Hepatocyte (in vitro differentiated cells): ENCODE results near the gene DLGAP4. TPM values are rescaled to one million over a fixed set of nuclear protein-coding genes. Genes with fewer than 3 reads are reported as not detected.
"Not testable (repeated sequence)": the region's sequence is repeated elsewhere in the genome, so short reads cannot be mapped to it uniquely, and the experiment has no call there.

Experiments
- DNase-seq: peaks from one replicate; pipeline ENCODE4 v3.0.0-alpha.2; 2016; ENCODE audit warnings: low spot score
- H2AFZ ChIP-seq: fragments of 200-600 bp; sonication (generic); 2 replicates; pipeline ENCODE4 v1.6.0; 2016; ENCODE audit warnings: antibody characterized with exemption, mild to moderate bottlenecking
- H3K27ac ChIP-seq: fragments of 200-600 bp; sonication (generic); 2 replicates; pipeline ENCODE4 v1.5.1; 2016; ENCODE audit warnings: mild to moderate bottlenecking
- H3K27me3 ChIP-seq: fragments of 200-600 bp; sonication (generic); 2 replicates; pipeline ENCODE4 v1.6.1; 2016
- H3K36me3 ChIP-seq: fragments of 200-600 bp; sonication (generic); replicated peaks from 2 replicates; pipeline ENCODE4 v1.5.1; 2016; ENCODE audit warnings: low read depth; ENCODE audit not compliant: insufficient read depth
- H3K4me1 ChIP-seq: fragments of 200-600 bp; sonication (generic); 2 replicates; pipeline ENCODE4 v1.5.1; 2016; ENCODE audit warnings: mild to moderate bottlenecking, moderate library complexity; ENCODE audit not compliant: insufficient read depth
- H3K4me2 ChIP-seq: fragments of 200-600 bp; sonication (generic); 2 replicates; pipeline ENCODE4 v1.6.0; 2016
- H3K4me3 ChIP-seq: fragments of 200-600 bp; sonication (generic); 2 replicates; pipeline ENCODE4 v1.5.1; 2016; ENCODE audit warnings: mild to moderate bottlenecking
- H3K79me2 ChIP-seq: fragments of 200-600 bp; sonication (generic); 2 replicates; pipeline ENCODE4 v1.6.0; 2017; ENCODE audit warnings: mild to moderate bottlenecking
- H3K9me2 ChIP-seq: fragments of 200-600 bp; sonication (generic); replicated peaks from 2 replicates; pipeline ENCODE4 v1.6.0; 2017; ENCODE audit warnings: mild to moderate bottlenecking; ENCODE audit not compliant: insufficient read depth
- H3K9me3 ChIP-seq: fragments of 200-600 bp; sonication (generic); 2 replicates; pipeline ENCODE4 v1.5.1; 2016; ENCODE audit warnings: low read depth, mild to moderate bottlenecking
- H4K20me1 ChIP-seq: fragments of 200-600 bp; sonication (generic); 2 replicates; pipeline ENCODE4 v1.6.0; 2016; ENCODE audit warnings: mild to moderate bottlenecking; ENCODE audit not compliant: insufficient read depth, poor library complexity, severe bottlenecking
- CTCF ChIP-seq: fragments of 200-600 bp; sonication (generic); IDR thresholded peaks from 2 replicates; pipeline ENCODE4 v1.5.1; 2016; ENCODE audit warnings: antibody characterized with exemption, mild to moderate bottlenecking; ENCODE audit not compliant: poor library complexity
- EZH2 ChIP-seq: fragments of 200-600 bp; sonication (generic); IDR thresholded peaks from 2 replicates; pipeline ENCODE4 v1.6.1; 2016; ENCODE audit warnings: antibody characterized with exemption, mild to moderate bottlenecking, borderline replicate concordance
- EZH2phosphoT487 ChIP-seq: fragments of 200-600 bp; sonication (generic); IDR thresholded peaks from one replicate; pipeline ENCODE4 v1.6.1; 2018; ENCODE audit warnings: antibody characterized with exemption, mild to moderate bottlenecking, low read depth, moderate library complexity; ENCODE audit not compliant: unreplicated experiment, severe bottlenecking
- WGBS: methylation state at CpG from one replicate; pipeline ENCODE4 v1.1.6; 2016; ENCODE audit warnings: low lambda C conversion rate; ENCODE audit errors: missing lambda C conversion rate; 5-methylcytosine and 5-hydroxymethylcytosine counted together
- polyA plus RNA-seq: library from polyadenylated mRNA; unstranded; fragments of >200 nt; fragmentation: Nextera tagmentation; extraction: Ambion mirVana; gene quantifications from 2 replicates; pipeline ENCODE4 v1.2.1, GENCODE V29; 2016
- total RNA-seq: library from RNA; depleted of rRNA; stranded (reverse); fragments of >200 nt; gene quantifications from 2 replicates; pipeline ENCODE4 v1.2.3, GENCODE V29; 2014

DLGAP4 gene
- total and polyA plus RNA-seq, 2 experiments from 2014 or later, result 16.5 to 39.4 TPM

GRCh38 chr20:36474563-36474962 lies 168.4 kb downstream of the DLGAP4 start:
- Histone ChIP-seq H3K4me1 (peaks cover 26% of the 10 kb centered on the region), H3K27me3 (no peaks in the 10 kb centered on the region), H3K27ac (no peak overlapping the region), H3K4me2 (no peak overlapping the region), H3K9me3 (no peaks in the 10 kb centered on the region), H3K9me2 (no peaks in the 10 kb centered on the region), H3K36me3 (no peaks in the 10 kb centered on the region), H3K4me3 (no peak overlapping the region), H3K79me2 (peaks cover 100% of the 10 kb centered on the region), H2AFZ (no peak overlapping the region), H4K20me1 (peaks cover 98% of the 10 kb centered on the region)
- no peak for DNase-seq
- WGBS, result 8% methylated on average over 1 of the region's 1 CpG
- TF ChIP-seq EZH2, result no peak
- no peak for TF ChIP-seq CTCF
- TF ChIP-seq EZH2phosphoT487, result no peak

GRCh38 chr20:36475054-36475453 lies 168.9 kb downstream of the DLGAP4 start:
- not testable (repeated sequence) for H3K4me2 ChIP-seq, H3K27ac ChIP-seq
- H4K20me1 ChIP-seq, result peaks cover 98% of the 10 kb centered on the region

GRCh38 chr20:36477475-36477874 lies 171.3 kb downstream of the DLGAP4 start:
- Histone ChIP-seq H3K27me3 (no peaks in the 10 kb centered on the region), H3K9me2 (no peaks in the 10 kb centered on the region), H3K36me3 (no peaks in the 10 kb centered on the region), H3K9me3 (no peaks in the 10 kb centered on the region), H3K4me1 (peaks cover 16% of the 10 kb centered on the region), H3K4me3 (no peak overlapping the region), H2AFZ (no peak overlapping the region), H3K79me2 (peaks cover 100% of the 10 kb centered on the region), H3K4me2 (no peak overlapping the region), H3K27ac (no peak overlapping the region), H4K20me1 (peaks cover 98% of the 10 kb centered on the region)
- DNase-seq, result no peak
- 95% methylated on average over 1 of the region's 1 CpG for WGBS
- TF ChIP-seq EZH2phosphoT487 (no peak), CTCF (no peak), EZH2 (no peak)

More at GRCh38 chr20:36475054-36475453, 168.9 kb downstream of the DLGAP4 start:
- not testable (repeated sequence) for H3K9me3 ChIP-seq, DNase-seq, H3K36me3 ChIP-seq, H3K27me3 ChIP-seq, H2AFZ ChIP-seq, H3K4me3 ChIP-seq, H3K9me2 ChIP-seq
- peaks cover 100% of the 10 kb centered on the region for H3K79me2 ChIP-seq
- H3K4me1 ChIP-seq, result peaks cover 23% of the 10 kb centered on the region
- WGBS, result 96% methylated on average over 8 of the region's 8 CpGs

- Histone ChIP-seq H3K4me2 (no peak overlapping the region), H3K27ac (no peak overlapping the region)
- whole genome bisulfite sequencing, result 66% methylated on average over 7 of the region's 7 CpGs
These were observed 172.2 kb downstream of the DLGAP4 start for GRCh38 chr20:36478137-36478905.

More at GRCh38 chr20:36478137-36478905, 172.2 kb downstream of the DLGAP4 start:
- no peaks in the 10 kb centered on the region for H3K9me3 ChIP-seq
- peaks cover 98% of the 10 kb centered on the region for H4K20me1 ChIP-seq
- peaks cover 100% of the 10 kb centered on the region for H3K79me2 ChIP-seq
- peaks cover 8% of the 10 kb centered on the region for H3K4me1 ChIP-seq
- H2AFZ ChIP-seq, result no peak overlapping the region
- no peak overlapping the region for H3K4me3 ChIP-seq
- no peaks in the 10 kb centered on the region for H3K27me3 ChIP-seq
- no peaks in the 10 kb centered on the region for H3K9me2 ChIP-seq
- DNase-seq, result no peak
- TF ChIP-seq EZH2 (no peak), EZH2phosphoT487 (no peak), CTCF (no peak)
- H3K36me3 ChIP-seq, result no peaks in the 10 kb centered on the region
